Progenitor cell of endocrine pancreas (in vitro differentiated cells): ENCODE data around the gene HYAL1. TPM values are rescaled to one million over a fixed set of nuclear protein-coding genes. Genes with fewer than 3 reads are reported as not detected.

Source experiments
- DNase-seq: peaks from one replicate; pipeline ENCODE4 v3.0.0; 2021; ENCODE audit warnings: low spot score; ENCODE audit not compliant: unreplicated experiment
- H3K27ac Mint-ChIP-seq: 2 replicates; pipeline ENCODE4 v1.8.0; 2021; ENCODE audit warnings: mild to moderate bottlenecking, moderate library complexity, mixed read lengths
- H3K27me3 Mint-ChIP-seq: 2 replicates; pipeline ENCODE4 v1.8.0; 2021; ENCODE audit warnings: mixed read lengths
- H3K36me3 Mint-ChIP-seq: 2 replicates; pipeline ENCODE4 v1.8.0; 2022; ENCODE audit warnings: mixed read lengths; ENCODE audit not compliant: insufficient read depth
- H3K4me1 Mint-ChIP-seq: 2 replicates; pipeline ENCODE4 v1.8.0; 2021; ENCODE audit warnings: low read depth, mixed read lengths
- H3K4me3 Mint-ChIP-seq: 2 replicates; pipeline ENCODE4 v1.8.0; 2021; ENCODE audit warnings: low read depth, mild to moderate bottlenecking, moderate library complexity, mixed read lengths
- H3K9me3 Mint-ChIP-seq: 2 replicates; pipeline ENCODE4 v1.8.0; 2021; ENCODE audit warnings: low read depth, mixed read lengths
- total RNA-seq: library from RNA; stranded (reverse); gene quantifications from 2 replicates; pipeline ENCODE4 v1.2.1, GENCODE V29; 2021
- TF ChIP-seq, protein P1 (sequence below): fragments of 200-600 bp; sonication (generic); IDR thresholded peaks from one replicate; pipeline ENCODE4 v1.5.0; 2021; ENCODE audit warnings: antibody characterized with exemption, mild to moderate bottlenecking; ENCODE audit not compliant: unreplicated experiment

HYAL1 gene
- total RNA-seq, 1 donor from 2014 or later, result 3.1 TPM

DNA sequence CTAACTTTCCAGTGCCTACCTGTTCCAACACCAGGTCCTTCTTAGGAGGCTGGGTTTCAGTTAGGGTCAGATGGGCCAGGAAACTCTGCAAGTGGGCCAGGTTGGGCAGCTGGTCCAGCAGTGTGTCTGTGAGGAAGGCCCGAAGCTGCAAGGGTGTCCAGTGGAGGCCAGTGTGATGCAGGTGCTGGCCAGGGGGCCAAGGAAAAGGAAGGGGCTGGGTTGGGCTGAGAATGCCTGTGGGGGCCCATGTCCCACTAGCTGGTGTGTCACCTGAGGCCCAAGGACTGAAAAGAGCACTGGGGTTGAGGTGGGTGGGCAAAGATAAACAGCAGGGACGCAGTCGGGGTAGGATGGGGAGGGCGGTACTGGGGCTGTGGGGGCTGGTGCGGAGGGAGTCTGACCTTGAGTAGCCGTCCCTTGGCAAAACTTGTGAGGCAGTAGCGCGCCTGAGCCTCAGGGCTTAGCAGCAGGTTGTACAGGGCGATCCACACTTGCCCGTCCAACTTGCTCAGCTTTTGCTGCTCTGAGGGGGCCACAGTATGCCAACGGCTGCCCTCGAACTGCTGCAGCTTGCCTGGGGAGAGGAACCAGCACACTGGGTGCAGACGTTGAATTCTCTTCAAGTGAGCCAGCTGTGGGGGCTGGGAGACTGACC lies 38.7 kb upstream of the HYAL1 start:
- DNase-seq, result no peak
- no peaks in the 10 kb centered on the region for H3K36me3 Mint-ChIP-seq
- TF ChIP-seq, protein P1, sequence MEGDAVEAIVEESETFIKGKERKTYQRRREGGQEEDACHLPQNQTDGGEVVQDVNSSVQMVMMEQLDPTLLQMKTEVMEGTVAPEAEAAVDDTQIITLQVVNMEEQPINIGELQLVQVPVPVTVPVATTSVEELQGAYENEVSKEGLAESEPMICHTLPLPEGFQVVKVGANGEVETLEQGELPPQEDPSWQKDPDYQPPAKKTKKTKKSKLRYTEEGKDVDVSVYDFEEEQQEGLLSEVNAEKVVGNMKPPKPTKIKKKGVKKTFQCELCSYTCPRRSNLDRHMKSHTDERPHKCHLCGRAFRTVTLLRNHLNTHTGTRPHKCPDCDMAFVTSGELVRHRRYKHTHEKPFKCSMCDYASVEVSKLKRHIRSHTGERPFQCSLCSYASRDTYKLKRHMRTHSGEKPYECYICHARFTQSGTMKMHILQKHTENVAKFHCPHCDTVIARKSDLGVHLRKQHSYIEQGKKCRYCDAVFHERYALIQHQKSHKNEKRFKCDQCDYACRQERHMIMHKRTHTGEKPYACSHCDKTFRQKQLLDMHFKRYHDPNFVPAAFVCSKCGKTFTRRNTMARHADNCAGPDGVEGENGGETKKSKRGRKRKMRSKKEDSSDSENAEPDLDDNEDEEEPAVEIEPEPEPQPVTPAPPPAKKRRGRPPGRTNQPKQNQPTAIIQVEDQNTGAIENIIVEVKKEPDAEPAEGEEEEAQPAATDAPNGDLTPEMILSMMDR, result no peak
- peaks cover 7% of the 10 kb centered on the region for H3K4me1 Mint-ChIP-seq
- H3K27ac Mint-ChIP-seq, result no peak overlapping the region
- H3K4me3 Mint-ChIP-seq, result no peak overlapping the region
- H3K9me3 Mint-ChIP-seq, result no peaks in the 10 kb centered on the region
- peaks cover 66% of the 10 kb centered on the region for H3K27me3 Mint-ChIP-seq

DNA sequence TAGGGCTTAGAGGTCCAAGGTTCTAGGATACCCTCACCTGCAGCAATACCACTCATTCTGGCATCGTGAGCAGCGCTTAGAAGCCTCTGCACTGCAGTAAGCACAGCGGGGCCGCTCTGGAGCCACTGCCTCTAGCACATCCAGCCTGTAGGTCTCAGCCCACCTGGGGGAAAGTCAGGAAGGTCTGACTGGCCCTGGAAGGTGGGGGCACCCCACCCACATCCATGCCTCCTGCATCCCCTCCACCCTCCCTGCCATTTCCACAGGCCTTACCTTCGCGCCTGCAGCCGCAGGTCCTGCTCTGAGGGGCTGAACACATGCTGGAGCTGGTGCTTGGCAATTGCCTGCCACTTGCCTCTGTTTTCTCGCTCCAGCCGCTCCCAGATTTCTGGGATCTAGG lies 38.2 kb upstream of the HYAL1 start:
- no peaks in the 10 kb centered on the region for H3K36me3 Mint-ChIP-seq
- peaks cover 65% of the 10 kb centered on the region for H3K27me3 Mint-ChIP-seq
- DNase-seq, result no peak
- TF ChIP-seq, protein P1, result no peak
- H3K4me1 Mint-ChIP-seq, result peaks cover 9% of the 10 kb centered on the region
- H3K4me3 Mint-ChIP-seq, result no peak overlapping the region
- no peak overlapping the region for H3K27ac Mint-ChIP-seq
- no peaks in the 10 kb centered on the region for H3K9me3 Mint-ChIP-seq

DNA sequence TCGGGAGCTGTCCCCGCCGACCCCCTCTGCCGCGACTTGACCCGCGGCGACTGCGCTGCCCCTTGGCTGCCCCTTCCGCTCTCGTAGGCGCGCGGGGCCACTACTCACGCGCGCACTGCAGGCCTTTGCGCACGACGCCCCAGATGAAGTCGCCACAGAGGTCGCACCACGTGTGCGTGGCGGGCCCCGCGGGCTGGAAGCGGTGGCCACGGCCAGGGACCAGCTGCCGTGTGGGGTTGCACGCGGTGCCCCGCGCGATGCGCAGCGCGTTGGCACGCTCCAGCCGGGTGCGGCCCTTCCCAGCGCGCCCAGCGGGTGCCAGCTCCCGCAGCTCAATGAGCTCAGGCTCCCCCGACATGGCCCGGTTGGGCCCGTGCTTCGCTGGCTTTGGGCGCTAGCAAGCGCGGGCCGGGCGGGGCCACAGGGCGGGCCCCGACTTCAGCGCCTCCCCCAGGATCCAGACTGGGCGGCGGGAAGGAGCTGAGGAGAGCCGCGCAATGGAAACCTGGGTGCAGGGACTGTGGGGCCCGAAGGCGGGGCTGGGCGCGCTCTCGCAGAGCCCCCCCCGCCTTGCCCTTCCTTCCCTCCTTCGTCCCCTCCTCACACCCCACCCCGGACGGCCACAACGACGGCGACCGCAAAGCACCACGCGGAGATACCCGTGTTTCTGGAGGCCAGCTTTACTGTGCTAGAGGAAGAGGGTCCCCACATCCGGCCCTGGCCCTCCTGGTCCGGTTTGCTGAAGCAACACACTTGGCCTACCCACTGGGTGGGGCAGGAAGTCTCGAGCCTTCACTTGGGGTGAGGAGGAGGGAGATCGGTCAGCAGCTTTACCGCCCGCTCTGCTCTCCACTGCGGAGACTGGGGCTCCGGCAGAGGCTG lies 37.3 kb upstream of the HYAL1 start, which contains the start of gene RASSF1:
Gene RASSF1 (minus strand): TSS at position 389 of the 882 bp plus-strand sequence. CDS start 31 bp downstream, at position 358.
- no peaks in the 10 kb centered on the region for H3K9me3 Mint-ChIP-seq
- peak within 1 kb of the TSS; percentile 93 for H3K4me3 Mint-ChIP-seq
- H3K36me3 Mint-ChIP-seq, result no peaks in the 10 kb centered on the region
- TF ChIP-seq, protein P1, result no peak
- no peak for DNase-seq
- no peak within 1 kb of the TSS for H3K27ac Mint-ChIP-seq
- peaks cover 15% of the 10 kb centered on the region for H3K4me1 Mint-ChIP-seq
- H3K27me3 Mint-ChIP-seq, result peaks cover 59% of the 10 kb centered on the region

DNA sequence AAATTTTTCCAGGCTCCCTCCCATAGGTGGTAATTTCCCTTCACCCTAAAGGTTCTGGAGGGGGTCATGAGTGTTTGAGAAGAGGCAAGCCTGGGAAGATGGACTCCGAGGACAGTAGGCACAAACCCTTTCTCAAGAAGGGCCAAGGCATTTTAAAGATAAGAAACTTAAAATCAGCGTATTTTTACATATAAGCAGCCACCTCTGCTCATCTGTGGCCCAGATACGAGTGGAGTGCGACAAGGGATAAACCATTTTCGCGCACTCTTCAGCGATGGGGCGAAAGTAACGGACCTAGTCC lies 36.7 kb upstream of the HYAL1 start:
- Mint-ChIP-seq H3K9me3 (no peaks in the 10 kb centered on the region), H3K27me3 (peaks cover 58% of the 10 kb centered on the region), H3K4me3 (no peak overlapping the region), H3K4me1 (peaks cover 15% of the 10 kb centered on the region), H3K36me3 (no peaks in the 10 kb centered on the region), H3K27ac (no peak overlapping the region)
- DNase-seq, result no peak
- TF ChIP-seq, protein P1, result no peak

DNA sequence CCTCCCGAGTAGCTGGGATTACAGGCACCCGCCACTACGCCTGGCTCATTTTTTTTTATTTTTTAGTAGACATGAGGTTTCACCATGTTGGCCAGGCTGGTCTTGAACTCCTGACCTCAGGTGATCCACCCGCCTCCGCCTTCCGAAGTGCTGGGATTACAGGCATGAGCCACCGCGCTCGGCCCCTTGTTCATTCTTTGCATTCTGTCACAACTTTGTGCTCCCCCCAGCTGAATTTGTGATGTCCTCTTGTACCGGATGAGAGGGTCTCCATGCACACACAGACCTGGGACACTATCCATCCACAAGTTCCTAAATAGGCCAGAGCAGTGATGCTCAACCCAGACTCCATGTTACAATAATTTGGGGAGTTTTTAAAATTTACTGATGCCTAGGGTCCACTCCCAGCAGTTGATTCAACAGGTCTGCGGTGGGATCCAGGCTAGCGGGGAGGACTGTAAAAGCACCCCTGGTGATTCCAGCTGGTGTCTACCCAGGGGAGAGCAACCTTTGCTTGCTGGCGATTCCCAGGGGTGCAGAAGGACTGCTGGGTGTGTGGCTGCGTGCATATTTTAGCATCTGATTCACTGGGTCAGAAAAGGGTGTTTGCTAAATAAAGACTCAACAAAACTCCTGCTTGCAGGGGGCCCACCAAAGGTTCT lies 36.2 kb upstream of the HYAL1 start:
- Mint-ChIP-seq H3K4me1 (peaks cover 15% of the 10 kb centered on the region), H3K36me3 (no peaks in the 10 kb centered on the region), H3K27ac (no peak overlapping the region), H3K27me3 (peaks cover 54% of the 10 kb centered on the region), H3K4me3 (peak overlapping the region; percentile 93), H3K9me3 (no peaks in the 10 kb centered on the region)
- TF ChIP-seq, protein P1, result no peak
- DNase-seq, result no peak
